PC-3 (cell line): ENCODE data around the gene MLPH. TPM values are rescaled to one million over a fixed set of nuclear protein-coding genes. Genes with fewer than 3 reads are reported as not detected.
A peak's percentile ranks its signal among the peaks of the same experiment; 100 is the strongest.

Experiments used
- ATAC-seq: fragments of 200-7000 bp; cut with Tn5 transposase; 2 replicates; pipeline ENCODE4 v1.9.1; 2020; ENCODE audit warnings: mild to moderate bottlenecking, moderate library complexity
- BruUV-seq: library from RNA; stranded (reverse); fragments of 400-500 nt; replicated peaks from 2 replicates; lab custom pipeline; 2021; lab: Mats Ljungman, UMichigan
- CTCF ChIA-PET: fragments of 300-600 bp; sonication (Branson Sonifier 250); formaldehyde crosslinking; loops from one replicate; lab custom pipeline; 2022; ENCODE audit warnings: antibody characterized with exemption; lab: Charles Lee
- POLR2A ChIA-PET: fragments of 300-600 bp; sonication (Branson Sonifier 250); formaldehyde crosslinking; loops from one replicate; lab custom pipeline; 2022; ENCODE audit warnings: antibody characterized with exemption; ENCODE audit not compliant: unreplicated experiment; lab: Charles Lee
- DNase-seq: peaks from one replicate; pipeline ENCODE4 v3.0.0-alpha.2; 2015
- H2AFZ ChIP-seq: fragments of 300-600 bp; sonication (generic); 2 replicates; pipeline ENCODE4 v1.6.0; 2016; ENCODE audit warnings: antibody characterized with exemption, low read length
- H3F3A ChIP-seq: fragments of 300-600 bp; sonication (generic); one replicate; pipeline ENCODE4 v1.6.0; 2017; ENCODE audit warnings: antibody characterized with exemption, low read length, control low read depth, mild to moderate bottlenecking; ENCODE audit not compliant: unreplicated experiment
- H3K27ac ChIP-seq: fragments of 300-600 bp; sonication (generic); 2 replicates; pipeline ENCODE4 v1.5.1; 2016; ENCODE audit warnings: mild to moderate bottlenecking, low read length
- H3K27me3 ChIP-seq: fragments of 300-600 bp; sonication (generic); 2 replicates; pipeline ENCODE4 v1.6.1; 2016; ENCODE audit warnings: low read length, mixed read lengths
- H3K36me3 ChIP-seq: fragments of 300-600 bp; sonication (generic); 2 replicates; pipeline ENCODE4 v1.6.1; 2016; ENCODE audit warnings: low read depth, mixed run types, low read length, mixed read lengths
- H3K4me1 ChIP-seq: fragments of 300-600 bp; sonication (generic); 2 replicates; pipeline ENCODE4 v1.5.1; 2016; ENCODE audit warnings: low read length; ENCODE audit not compliant: insufficient read depth
- H3K4me2 ChIP-seq: fragments of 300-600 bp; sonication (generic); 2 replicates; pipeline ENCODE4 v1.6.0; 2016; ENCODE audit warnings: low read length
- H3K4me3 ChIP-seq: fragments of 300-600 bp; sonication (generic); 2 replicates; pipeline ENCODE4 v1.5.1; 2016; ENCODE audit warnings: mild to moderate bottlenecking, low read length, mixed read lengths
- H3K79me2 ChIP-seq: fragments of 300-600 bp; sonication (generic); 2 replicates; pipeline ENCODE4 v1.6.1; 2017; ENCODE audit warnings: low read length, mixed read lengths
- H3K9ac ChIP-seq: fragments of 300-600 bp; sonication (generic); 2 replicates; pipeline ENCODE4 v1.6.0; 2016; ENCODE audit warnings: mild to moderate bottlenecking, low read length
- H3K9me2 ChIP-seq: fragments of 300-600 bp; sonication (generic); replicated peaks from 2 replicates; pipeline ENCODE4 v1.6.1; 2016; ENCODE audit warnings: mixed run types, low read length, mixed read lengths
- H3K9me3 ChIP-seq: fragments of 300-600 bp; sonication (generic); 2 replicates; pipeline ENCODE4 v1.6.1; 2016; ENCODE audit warnings: low read length, mixed read lengths
- H4K20me1 ChIP-seq: fragments of 300-600 bp; sonication (generic); 2 replicates; pipeline ENCODE4 v1.6.1; 2016; ENCODE audit warnings: low read length, mixed read lengths
- CTCF ChIP-seq: fragments of 300-600 bp; sonication (generic); conservative IDR thresholded peaks from 2 replicates; pipeline ENCODE4 v1.5.1; 2017; ENCODE audit warnings: antibody characterized with exemption, low read depth, mild to moderate bottlenecking, low read length
- EZH2 ChIP-seq: fragments of 300-600 bp; sonication (generic); IDR thresholded peaks from one replicate; pipeline ENCODE4 v1.6.1; 2017; ENCODE audit warnings: antibody characterized with exemption, mild to moderate bottlenecking, low read length; ENCODE audit not compliant: unreplicated experiment
- EZH2phosphoT487 ChIP-seq: fragments of 300-600 bp; sonication (generic); IDR thresholded peaks from 2 replicates; pipeline ENCODE4 v1.6.1; 2018; ENCODE audit warnings: mild to moderate bottlenecking, antibody characterized with exemption, low read length, borderline replicate concordance
- intact Hi-C: fragments of 100-400 bp; cut with micrococcal nuclease; formaldehyde crosslinking; loops from 2 replicates; pipeline ENCODE4 v1.9.0; 2023
- total RNA-seq: library from RNA; depleted of rRNA; stranded (reverse); fragments of >200 nt; gene quantifications from 2 replicates; pipeline ENCODE4 v1.2.3, GENCODE V29; 2014

Gene MLPH
- total RNA-seq, 1 experiment from 2014 or later: 201 TPM

- Histone ChIP-seq H2AFZ (no peak overlapping the region), H3K27ac (peak overlapping the region; percentile 100), H3K9me2 (no peaks in the 10 kb centered on the region), H3K9ac (no peak overlapping the region), H3K4me2 (no peak overlapping the region), H3K36me3 (peaks cover 85% of the 10 kb centered on the region), H3K27me3 (no peaks in the 10 kb centered on the region), H3F3A (peaks cover 2% of the 10 kb centered on the region), H3K79me2 (peaks cover 100% of the 10 kb centered on the region), H3K4me1 (peaks cover 45% of the 10 kb centered on the region), H4K20me1 (no peaks in the 10 kb centered on the region), H3K9me3 (0 out of 2 replicates have a peak, but pooled peaks cover 4% of the 10 kb centered on the region), H3K4me3 (no peak overlapping the region)
- DNase-seq (no peak), ATAC-seq (no peak)
- no peak for TF ChIP-seq CTCF
- TF ChIP-seq EZH2phosphoT487: no peak
- no peak for TF ChIP-seq EZH2
- POLR2A ChIA-PET: no interaction called here
- intact Hi-C loops: no loop called here
- no TSS peak for BruUV-seq
- CTCF ChIA-PET: no interaction called here
These were observed 7.0 kb downstream of the MLPH start for GRCh38 chr2:237494066-237494465.

- TF ChIP-seq EZH2phosphoT487 (no peak), EZH2 (no peak), CTCF (no peak)
- H3F3A ChIP-seq: peaks cover 12% of the 10 kb centered on the region
- ChIA-PET CTCF (no interaction called here), POLR2A (no interaction called here)
- no TSS peak for BruUV-seq
- H3K4me3 ChIP-seq: no peak overlapping the region
- no peaks in the 10 kb centered on the region for H3K27me3 ChIP-seq
- no peak overlapping the region for H3K9ac ChIP-seq
- peaks cover 94% of the 10 kb centered on the region for H3K36me3 ChIP-seq
- H3K27ac ChIP-seq: peak overlapping the region; percentile 100
- no peaks in the 10 kb centered on the region for H3K9me2 ChIP-seq
- intact Hi-C loops: no loop called here
- 0 out of 2 replicates have a peak, but pooled peaks cover 4% of the 10 kb centered on the region for H3K9me3 ChIP-seq
- H2AFZ ChIP-seq: no peak overlapping the region
- peaks cover 94% of the 10 kb centered on the region for H3K79me2 ChIP-seq
- no peak for ATAC-seq
- no peak for DNase-seq
- peaks cover 44% of the 10 kb centered on the region for H3K4me1 ChIP-seq
- no peak overlapping the region for H3K4me2 ChIP-seq
- H4K20me1 ChIP-seq: no peaks in the 10 kb centered on the region
These were observed 8.6 kb downstream of the MLPH start for GRCh38 chr2:237495521-237496117.

GRCh38 chr2:237496428-237496827 is 9.4 kb downstream of the MLPH start:
- Histone ChIP-seq H3K9me2 (no peaks in the 10 kb centered on the region), H3K36me3 (peaks cover 85% of the 10 kb centered on the region), H3K9ac (no peak overlapping the region), H2AFZ (no peak overlapping the region), H3K79me2 (peaks cover 86% of the 10 kb centered on the region), H3K4me2 (no peak overlapping the region), H3K4me1 (peaks cover 41% of the 10 kb centered on the region), H3K27ac (peak overlapping the region; percentile 100), H3F3A (peaks cover 12% of the 10 kb centered on the region), H4K20me1 (no peaks in the 10 kb centered on the region), H3K4me3 (no peak overlapping the region), H3K27me3 (no peaks in the 10 kb centered on the region), H3K9me3 (0 out of 2 replicates have a peak, but pooled peaks cover 1% of the 10 kb centered on the region)
- ChIA-PET CTCF (no interaction called here), POLR2A (no interaction called here)
- DNase-seq (no peak), ATAC-seq (no peak)
- BruUV-seq: no TSS peak
- TF ChIP-seq CTCF (no peak), EZH2phosphoT487 (no peak), EZH2 (no peak)
- intact Hi-C loops: no loop called here
